ENCODE measurements around the gene SMARCC2. TPM values are rescaled to one million over a fixed set of nuclear protein-coding genes. Genes with fewer than 3 reads are reported as not detected.

SMARCC2 gene
- total and polyA plus RNA-seq, 9 of the 15 experiments (the other 6 are each of a cell fraction or from before 2014, with no cell fraction given) = 11.9 to 86.0 (median 36.6) TPM

- TF ChIP-seq HSF4 (CRISPR knock-in tag; IDR thresholded peaks at IDR 0.05; ENCODE audit: borderline replicate concordance) (no peak), NUFIP1 (IDR thresholded peaks at IDR 0.05; ENCODE audit: partially characterized antibody) (no peak), ZNF436 (CRISPR knock-in tag; IDR thresholded peaks at IDR 0.05) (no peak), MTA1 (IDR thresholded peaks at IDR 0.05; ENCODE audit: borderline replicate concordance) (peak; percentile 17; the same call in 1 of the 2 replicates), ZNF354B (CRISPR knock-in tag; IDR thresholded peaks at IDR 0.05) (no peak), NFRKB (IDR thresholded peaks at IDR 0.05; ENCODE audit: low read depth) (peak; percentile 73; the same call in 1 of the 2 replicates), DNMT1 (IDR thresholded peaks at IDR 0.05) (no peak), CBX3 (IDR thresholded peaks at IDR 0.05; ENCODE audit: borderline replicate concordance in 1 of 2, low read length in 2 of 2) (no peak; a peak in 1 of 3 replicates), KDM5B (IDR thresholded peaks at IDR 0.05; ENCODE audit: insufficient replicate concordance, low read depth, low read length) (peak; percentile 82), AFF4 (CRISPR knock-in tag; IDR thresholded peaks at IDR 0.05) (peak; percentile 89; the same call in 1 of the 2 replicates), U2AF2 (optimal IDR thresholded peaks at IDR 0.05; ENCODE audit: low read depth, low read length) (no peak), NCOA4 (IDR thresholded peaks at IDR 0.05; ENCODE audit: partially characterized antibody) (no peak), ELK1 (CRISPR knock-in tag; IDR thresholded peaks at IDR 0.05) (no peak), PREB (CRISPR knock-in tag; IDR thresholded peaks at IDR 0.05) (no peak), CCAR2 (IDR thresholded peaks at IDR 0.05; ENCODE audit: low read depth, low read length) (no peak), SAFB (IDR thresholded peaks at IDR 0.05; ENCODE audit: borderline replicate concordance, low read depth, low read length) (no peak), CEBPG (CRISPR knock-in tag; IDR thresholded peaks at IDR 0.05) (no peak), CEBPG (tag; conservative IDR thresholded peaks at IDR 0.05 in 1 of 2, IDR thresholded peaks at IDR 0.05 in 1 of 2) (no peak)
- TF ChIP-seq, protein P1, sequence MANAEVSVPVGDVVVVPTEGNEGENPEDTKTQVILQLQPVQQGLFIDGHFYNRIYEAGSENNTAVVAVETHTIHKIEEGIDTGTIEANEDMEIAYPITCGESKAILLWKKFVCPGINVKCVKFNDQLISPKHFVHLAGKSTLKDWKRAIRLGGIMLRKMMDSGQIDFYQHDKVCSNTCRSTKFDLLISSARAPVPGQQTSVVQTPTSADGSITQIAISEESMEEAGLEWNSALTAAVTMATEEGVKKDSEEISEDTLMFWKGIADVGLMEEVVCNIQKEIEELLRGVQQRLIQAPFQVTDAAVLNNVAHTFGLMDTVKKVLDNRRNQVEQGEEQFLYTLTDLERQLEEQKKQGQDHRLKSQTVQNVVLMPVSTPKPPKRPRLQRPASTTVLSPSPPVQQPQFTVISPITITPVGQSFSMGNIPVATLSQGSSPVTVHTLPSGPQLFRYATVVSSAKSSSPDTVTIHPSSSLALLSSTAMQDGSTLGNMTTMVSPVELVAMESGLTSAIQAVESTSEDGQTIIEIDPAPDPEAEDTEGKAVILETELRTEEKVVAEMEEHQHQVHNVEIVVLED (CRISPR knock-in tag; IDR thresholded peaks at IDR 0.05) = no peak
Observed at GRCh38 chr12:56189918-56190694, 823 bp upstream of the SMARCC2 start (continued).

Measured in K562 (cell line).